GM10266 (cell line): ENCODE results near the gene SHF.

Experiments used
- DNase-seq: peaks from one replicate; pipeline ENCODE4 v3.0.0; 2012; ENCODE audit errors: extremely low spot score
- TF ChIP-seq, protein P1 (sequence below): IDR thresholded peaks from 2 replicates; pipeline ENCODE4 v1.5.1; 2012; ENCODE audit warnings: mild to moderate bottlenecking, low read depth; ENCODE audit not compliant: control insufficient read depth, insufficient read depth; ENCODE audit errors: missing control alignments

SHF gene

DNA sequence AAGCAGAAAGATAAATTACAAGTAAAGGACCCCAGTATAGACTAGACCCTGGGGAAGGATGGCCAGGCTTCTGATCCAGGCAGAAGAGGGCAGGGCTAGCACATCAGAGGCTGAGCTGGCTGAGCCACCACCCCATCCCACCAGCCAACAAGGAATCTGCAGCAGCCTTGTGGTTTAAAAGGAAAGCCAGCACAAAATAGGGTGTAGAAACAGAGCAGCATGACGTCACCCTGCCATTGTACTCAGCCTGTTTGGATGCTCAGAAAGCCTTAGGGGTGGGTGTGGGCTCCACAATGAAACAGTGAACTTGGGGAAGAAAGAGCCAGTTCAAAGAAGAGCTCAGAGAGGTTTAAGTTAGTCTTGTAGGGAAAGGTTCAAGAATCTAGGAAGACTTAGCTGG, 29.8 kb downstream of the SHF start:
- no peak for DNase-seq
- TF ChIP-seq, protein P1, sequence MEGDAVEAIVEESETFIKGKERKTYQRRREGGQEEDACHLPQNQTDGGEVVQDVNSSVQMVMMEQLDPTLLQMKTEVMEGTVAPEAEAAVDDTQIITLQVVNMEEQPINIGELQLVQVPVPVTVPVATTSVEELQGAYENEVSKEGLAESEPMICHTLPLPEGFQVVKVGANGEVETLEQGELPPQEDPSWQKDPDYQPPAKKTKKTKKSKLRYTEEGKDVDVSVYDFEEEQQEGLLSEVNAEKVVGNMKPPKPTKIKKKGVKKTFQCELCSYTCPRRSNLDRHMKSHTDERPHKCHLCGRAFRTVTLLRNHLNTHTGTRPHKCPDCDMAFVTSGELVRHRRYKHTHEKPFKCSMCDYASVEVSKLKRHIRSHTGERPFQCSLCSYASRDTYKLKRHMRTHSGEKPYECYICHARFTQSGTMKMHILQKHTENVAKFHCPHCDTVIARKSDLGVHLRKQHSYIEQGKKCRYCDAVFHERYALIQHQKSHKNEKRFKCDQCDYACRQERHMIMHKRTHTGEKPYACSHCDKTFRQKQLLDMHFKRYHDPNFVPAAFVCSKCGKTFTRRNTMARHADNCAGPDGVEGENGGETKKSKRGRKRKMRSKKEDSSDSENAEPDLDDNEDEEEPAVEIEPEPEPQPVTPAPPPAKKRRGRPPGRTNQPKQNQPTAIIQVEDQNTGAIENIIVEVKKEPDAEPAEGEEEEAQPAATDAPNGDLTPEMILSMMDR = no peak

DNA sequence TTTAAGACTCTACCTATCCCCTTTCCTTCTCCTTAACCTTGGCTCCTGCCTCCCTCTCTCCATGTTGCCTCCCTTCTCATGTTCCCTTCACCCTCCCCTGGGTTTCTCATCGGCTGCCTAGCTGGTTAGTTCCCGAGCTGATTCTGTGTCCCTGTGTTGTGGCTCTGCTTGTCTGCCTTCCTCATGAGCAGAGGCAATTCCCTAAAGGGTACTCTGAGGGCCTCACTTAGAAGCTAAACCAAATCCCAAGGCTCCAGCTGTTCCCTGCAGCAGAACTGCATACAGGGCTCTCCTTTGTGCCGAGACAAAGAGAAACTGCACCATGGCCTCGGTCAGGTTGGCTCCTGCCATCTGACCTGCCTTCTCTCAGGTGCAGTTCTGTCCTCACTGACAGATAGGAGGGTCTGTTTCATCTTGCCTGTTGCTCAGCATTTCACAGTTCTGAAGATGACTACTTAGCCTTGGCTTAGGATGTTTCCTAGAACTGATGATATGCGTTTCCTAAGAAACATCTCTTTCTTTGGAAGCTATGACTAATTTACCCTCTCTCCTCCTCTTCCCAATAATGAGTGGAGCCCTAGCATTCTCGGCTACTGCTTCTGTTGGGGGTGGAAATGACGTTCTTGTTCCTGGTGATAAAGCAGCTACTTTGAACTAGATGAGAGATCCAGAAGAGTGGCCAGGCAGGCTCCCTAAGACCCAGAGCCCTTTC, 30.9 kb downstream of the SHF start:
- no peak for DNase-seq
- TF ChIP-seq, protein P1 = no peak

DNA sequence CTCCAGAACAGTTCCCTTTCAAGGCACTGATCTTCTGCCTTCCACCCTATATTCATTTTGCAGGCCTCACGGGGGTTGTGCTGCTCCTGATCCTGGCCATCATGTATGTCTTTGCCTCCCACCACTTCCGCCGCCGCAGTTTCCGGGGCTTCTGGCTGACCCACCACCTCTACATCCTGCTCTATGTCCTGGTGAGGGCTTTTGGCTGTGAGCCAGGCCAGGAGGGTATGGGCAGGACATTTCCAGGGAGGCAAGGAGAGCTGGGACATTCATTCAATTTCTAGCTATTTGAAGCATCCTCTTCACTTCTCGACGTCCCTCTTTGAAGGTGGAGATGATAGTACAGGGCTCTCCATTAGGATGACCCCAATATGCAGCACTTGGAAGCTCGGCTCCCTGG, 32.0 kb downstream of the SHF start:
- no peak for DNase-seq
- TF ChIP-seq, protein P1 = no peak

DNA sequence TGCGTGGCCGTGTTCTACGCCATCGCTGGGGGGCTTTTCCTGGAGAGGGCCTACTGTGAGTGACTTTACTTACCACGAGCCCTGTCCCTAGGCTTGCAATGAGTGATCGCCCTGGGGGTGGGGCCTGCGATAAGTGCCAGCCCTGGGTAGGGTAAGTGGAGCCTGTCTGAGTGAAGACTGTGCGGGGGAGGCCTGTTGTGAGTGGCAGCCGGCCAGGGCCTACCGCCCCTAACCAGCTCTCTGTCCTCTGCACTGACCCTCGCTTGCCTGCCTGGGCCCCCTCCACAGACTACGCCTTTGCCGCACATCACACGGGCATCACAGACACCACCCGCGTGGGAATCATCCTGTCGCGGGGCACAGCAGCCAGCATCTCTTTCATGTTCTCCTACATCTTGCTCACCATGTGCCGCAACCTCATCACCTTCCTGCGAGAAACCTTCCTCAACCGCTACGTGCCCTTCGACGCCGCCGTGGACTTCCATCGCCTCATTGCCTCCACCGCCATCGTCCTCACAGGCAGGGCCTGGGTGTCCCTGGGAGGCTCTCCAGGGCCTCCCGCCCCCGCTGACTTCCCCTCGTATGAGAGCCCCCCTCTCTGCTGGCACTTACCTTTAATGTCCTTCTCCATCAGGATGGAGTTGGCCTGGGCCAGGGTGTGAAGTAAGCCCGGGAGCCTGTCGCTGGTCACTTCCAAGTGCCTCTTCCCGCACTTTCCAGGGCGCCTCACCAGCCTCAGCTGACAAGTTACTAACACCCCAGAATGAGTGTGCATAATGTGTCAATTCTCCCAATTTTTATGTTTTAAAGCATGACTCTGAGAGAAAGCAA, 35.6 kb downstream of the SHF start:
- TF ChIP-seq, protein P1 = no peak

DNA sequence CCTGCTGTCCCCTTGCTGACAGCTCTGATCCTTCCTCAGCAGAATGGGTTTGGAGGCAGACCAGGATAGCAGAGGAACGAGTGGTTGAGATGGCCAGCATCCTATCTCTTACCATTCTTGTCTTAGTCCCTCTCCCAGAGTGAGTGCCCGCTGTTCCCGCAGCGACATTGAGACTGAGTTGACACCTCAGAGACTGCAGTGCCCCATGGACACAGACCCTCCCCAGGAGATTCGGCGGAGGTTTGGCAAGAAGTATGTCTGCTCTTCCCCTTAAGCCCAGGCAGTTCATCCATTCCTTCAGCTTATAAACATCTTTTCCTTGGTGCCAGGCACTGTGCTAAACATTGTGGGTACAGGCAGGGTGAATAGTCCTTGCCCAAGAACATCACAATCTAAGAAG, 36.8 kb downstream of the SHF start:
- DNase-seq = no peak
- TF ChIP-seq, protein P1 = no peak

More for the DNA sequence above, 35.6 kb downstream of the SHF start:
- DNase-seq = no peak

DNA sequence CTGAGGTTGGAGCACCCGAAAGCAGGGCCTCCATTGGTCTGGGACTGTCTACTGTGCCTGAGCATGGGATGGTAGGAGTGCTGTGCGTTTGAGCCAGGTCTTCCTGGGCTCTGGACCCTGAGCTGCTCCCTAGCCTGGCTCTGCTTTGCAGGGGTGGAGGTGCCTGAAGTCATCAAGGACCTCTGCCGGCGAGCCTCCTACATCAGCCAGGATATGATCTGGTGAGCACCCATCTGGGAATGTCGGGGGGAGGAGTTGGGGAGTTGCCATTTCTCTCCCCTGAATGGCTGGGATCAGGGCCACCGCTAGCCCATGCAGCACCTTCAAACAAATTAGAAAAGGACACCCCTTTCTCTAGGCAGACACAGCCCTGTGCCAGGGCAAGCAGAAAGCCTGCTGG, 37.3 kb downstream of the SHF start:
- no peak for DNase-seq
- TF ChIP-seq, protein P1 = no peak

DNA sequence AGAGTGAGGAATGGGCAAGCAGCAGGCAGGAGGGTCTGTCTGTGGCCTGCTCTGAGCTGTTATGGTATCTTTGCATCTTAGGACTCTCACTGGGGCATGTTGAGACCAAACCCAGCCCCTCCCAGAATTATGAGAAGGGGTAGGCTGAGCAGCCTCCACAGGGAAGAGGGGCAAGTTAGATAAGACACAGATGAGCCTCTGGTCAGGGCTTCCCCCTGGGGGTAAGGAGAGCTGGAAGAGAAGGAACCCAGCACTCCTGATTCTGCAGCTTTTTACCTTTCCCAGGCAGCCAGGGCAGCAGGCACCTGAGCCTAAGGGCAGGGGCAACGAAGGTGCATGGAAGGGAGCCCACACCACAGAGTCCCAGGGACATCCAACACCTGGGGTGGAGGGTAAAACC, 38.7 kb downstream of the SHF start:
- DNase-seq = no peak
- TF ChIP-seq, protein P1 = no peak
